ENCODE results near the gene TAF11L11.
"Not testable (repeated sequence)": the region's sequence is repeated elsewhere in the genome, so short reads cannot be mapped to it uniquely, and the experiment has no call there.

The TAF11L11 gene

DNA sequence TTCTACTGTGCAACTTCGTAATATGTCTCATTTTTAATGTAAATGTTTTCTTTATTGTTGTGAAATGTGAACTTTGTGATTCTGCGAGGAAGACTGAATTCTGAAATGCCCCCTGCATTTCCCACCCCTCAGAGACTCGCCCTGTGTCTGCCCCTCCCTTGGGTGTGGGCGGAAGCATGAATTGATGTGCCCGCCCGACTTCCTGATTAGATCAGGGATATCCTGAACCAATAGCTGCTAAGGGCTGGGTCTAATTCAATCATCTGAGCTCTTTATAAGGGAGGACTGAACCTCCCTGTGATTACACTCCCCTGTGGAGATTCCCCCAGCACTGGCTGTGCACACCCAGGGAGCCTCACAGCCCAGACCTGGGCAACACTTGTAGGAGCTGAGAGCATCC lies at the start of gene TAF11L11:
TAF11L11 (plus strand) TSS at position 304 of the 400 bp plus-strand sequence.
- DNase-seq (ENCODE audit: low read depth in 2 of 2, low spot score in 1 of 2): not testable (repeated sequence)

DNA sequence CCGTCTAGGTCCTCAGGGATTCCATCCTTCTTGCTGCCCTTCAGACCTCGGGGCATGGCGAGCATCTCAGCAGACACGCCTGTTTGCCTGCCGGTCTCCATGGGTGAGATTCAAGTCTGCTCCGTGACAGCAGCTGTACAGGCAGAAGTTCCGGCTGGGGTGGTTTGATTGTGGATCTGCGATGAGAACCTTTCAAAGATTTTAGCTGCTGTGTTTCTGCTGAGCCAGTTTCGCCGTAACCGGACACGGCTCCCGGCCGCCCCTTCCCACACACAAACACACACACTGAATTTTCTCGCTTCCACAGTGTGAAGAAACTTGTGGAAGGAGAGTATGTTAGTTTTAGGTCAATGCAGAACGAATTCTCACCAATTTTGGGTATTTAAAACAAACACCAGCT lies 18.3 kb upstream of the TAF11L11 start, which contains the start of gene TAF11L7:
TAF11L7 (minus strand) TSS at position 101 of the 400 bp plus-strand sequence.
- DNase-seq (ENCODE audit: low read depth in 2 of 2, low spot score in 1 of 2): not testable (repeated sequence)

DNA sequence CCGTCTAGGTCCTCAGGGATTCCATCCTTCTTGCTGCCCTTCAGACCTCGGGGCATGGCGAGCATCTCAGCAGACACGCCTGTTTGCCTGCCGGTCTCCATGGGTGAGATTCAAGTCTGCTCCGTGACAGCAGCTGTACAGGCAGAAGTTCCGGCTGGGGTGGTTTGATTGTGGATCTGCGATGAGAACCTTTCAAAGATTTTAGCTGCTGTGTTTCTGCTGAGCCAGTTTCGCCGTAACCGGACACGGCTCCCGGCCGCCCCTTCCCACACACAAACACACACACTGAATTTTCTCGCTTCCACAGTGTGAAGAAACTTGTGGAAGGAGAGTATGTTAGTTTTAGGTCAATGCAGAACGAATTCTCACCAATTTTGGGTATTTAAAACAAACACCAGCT lies 13.1 kb upstream of the TAF11L11 start, which contains the start of gene TAF11L8:
TAF11L8 (minus strand) TSS at position 101 of the 400 bp plus-strand sequence.
- not testable (repeated sequence) for DNase-seq (ENCODE audit: low read depth in 2 of 2, low spot score in 1 of 2)

DNA sequence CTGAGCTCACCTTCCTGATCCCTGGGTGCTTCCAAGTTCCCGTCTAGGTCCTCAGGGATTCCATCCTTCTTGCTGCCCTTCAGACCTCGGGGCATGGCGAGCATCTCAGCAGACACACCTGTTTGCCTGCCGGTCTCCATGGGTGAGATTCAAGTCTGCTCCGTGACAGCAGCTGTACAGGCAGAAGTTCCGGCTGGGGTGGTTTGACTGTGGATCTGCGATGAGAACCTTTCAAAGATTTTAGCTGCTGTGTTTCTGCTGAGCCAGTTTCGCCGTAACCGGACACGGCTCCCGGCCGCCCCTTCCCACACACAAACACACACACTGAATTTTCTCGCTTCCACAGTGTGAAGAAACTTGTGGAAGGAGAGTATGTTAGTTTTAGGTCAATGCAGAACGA lies 9.7 kb upstream of the TAF11L11 start, which contains the start of gene TAF11L9:
TAF11L9 (minus strand) TSS at position 140 of the 400 bp plus-strand sequence.
- DNase-seq (ENCODE audit: low read depth in 2 of 2, low spot score in 1 of 2): not testable (repeated sequence)

DNA sequence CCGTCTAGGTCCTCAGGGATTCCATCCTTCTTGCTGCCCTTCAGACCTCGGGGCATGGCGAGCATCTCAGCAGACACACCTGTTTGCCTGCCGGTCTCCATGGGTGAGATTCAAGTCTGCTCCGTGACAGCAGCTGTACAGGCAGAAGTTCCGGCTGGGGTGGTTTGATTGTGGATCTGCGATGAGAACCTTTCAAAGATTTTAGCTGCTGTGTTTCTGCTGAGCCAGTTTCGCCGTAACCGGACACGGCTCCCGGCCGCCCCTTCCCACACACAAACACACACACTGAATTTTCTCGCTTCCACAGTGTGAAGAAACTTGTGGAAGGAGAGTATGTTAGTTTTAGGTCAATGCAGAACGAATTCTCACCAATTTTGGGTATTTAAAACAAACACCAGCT lies 6.3 kb upstream of the TAF11L11 start, which contains the start of gene TAF11L10:
TAF11L10 (minus strand) TSS at position 101 of the 400 bp plus-strand sequence.
- DNase-seq (ENCODE audit: low read depth in 2 of 2, low spot score in 1 of 2): not testable (repeated sequence)

DNA sequence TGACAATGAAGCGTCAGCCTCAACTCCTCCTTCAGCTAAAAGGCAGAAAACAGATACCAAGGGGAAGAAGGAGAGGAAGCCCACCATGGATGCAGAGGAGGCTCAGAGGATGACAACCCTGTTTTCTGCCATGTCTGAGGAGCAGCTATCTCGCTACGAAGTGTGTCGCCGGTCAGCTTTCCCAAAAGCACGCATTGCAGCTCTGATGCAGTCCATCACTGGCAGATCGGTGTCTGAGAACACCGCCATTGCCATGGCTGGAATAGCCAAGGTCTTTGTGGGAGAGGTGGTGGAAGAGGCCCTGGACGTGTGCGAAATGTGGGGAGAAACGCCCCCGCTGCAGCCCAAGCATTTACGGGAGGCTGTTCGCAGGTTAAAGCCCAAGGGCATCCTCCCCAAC lies 968 bp downstream of the TAF11L11 start:
- no peak for DNase-seq (ENCODE audit: low read depth in 2 of 2, low spot score in 1 of 2)

DNA sequence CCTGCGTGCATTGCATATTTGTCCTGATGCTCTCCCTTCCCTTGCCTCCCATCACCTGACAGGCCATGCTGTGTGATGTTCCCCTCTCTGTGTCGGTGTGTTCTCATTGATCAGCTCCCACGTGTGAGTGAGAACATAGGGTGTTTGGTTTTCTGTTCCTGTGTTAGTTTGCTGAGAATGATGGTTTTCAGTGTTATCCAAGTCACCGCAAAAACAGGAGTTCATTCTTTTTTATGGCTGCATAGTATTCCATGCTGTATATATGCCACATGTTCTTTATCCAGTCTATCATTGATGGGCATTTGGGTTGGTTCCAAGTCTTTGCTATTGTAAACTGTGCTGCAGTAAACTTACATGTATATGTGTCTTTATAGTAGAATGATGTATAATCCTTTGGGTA lies 3.5 kb downstream of the TAF11L11 start:
- DNase-seq (ENCODE audit: low read depth in 2 of 2, low spot score in 1 of 2): not testable (repeated sequence)

DNA sequence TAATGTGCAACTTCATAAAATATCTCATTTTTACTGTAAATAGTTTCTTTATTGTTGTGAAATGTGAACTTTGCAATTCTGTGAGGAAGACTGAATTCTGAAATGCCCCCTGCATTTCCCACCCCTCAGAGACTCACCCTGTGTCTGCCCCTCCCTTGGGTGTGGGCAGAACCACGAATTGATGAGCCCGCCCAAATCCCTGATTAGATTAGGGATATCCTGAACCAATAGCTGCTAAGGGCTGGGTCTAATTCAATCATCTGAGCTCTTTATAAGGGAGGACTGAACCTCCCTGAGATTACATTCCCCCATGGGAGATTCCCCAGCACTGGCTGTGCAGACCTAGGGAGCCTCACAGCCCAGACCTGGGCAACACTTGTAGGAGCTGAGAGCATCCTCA lies 6.1 kb downstream of the TAF11L11 start, which contains the start of gene TAF11L12:
TAF11L12 (plus strand) TSS at position 301 of the 400 bp plus-strand sequence.
- DNase-seq (ENCODE audit: low read depth in 2 of 2, low spot score in 1 of 2): not testable (repeated sequence)

DNA sequence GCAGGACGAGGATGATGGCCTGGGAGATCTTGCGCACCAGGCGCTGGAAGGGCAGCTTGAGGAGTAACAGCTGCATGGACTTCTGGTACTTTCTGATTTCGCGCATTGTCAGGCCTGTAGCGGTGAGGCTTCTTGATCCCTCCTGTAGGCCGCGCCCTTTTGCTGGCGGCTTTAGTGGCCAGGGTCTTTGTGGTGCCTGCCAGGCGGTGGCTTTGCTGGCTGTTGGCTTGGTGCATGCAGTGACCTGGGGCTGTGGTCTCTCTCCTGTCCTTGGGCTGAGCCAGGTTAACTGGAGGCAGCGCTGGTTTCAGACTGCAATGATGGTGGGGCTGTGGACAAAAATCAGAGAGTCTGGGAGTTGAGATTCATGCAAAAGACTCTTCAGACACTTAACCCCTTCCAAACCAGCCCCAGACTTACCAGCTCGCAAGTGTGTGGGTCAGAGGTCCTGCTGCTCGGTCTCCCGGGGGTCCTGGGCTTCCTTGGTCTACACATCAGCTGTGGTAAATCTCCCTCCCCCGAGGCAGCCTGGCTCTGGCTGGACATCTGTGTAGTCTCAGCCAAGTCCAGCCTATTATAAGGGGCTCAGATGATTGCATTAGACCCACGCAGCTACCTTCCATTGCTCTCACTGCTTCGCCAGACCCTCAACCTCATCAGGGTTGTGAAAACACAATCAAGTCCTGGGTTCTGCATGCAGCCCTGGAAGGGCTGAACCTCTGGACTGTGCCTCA lies 11.1 kb downstream of the TAF11L11 start:
- DNase-seq (ENCODE audit: low read depth in 2 of 2, low spot score in 1 of 2): no peak

DNA sequence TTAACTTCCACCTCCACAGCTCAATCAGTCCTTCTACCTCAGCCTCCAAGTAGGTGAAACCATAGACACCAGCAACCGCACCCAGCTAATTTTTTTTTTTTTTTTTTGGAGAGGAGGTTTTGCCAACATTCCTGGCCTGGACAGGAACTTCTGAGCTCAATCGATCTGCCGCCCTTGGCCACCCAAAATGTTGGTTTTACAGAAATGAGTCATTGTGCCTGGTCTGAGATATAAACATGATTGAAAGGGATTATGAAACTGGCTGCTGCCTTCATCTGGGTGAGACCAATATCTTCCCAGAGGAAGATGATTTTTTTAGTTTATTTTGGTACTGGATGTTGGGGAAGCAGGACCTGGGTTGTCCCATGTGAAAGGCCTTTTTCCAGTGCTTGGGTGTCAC lies 15.4 kb downstream of the TAF11L11 start:
- DNase-seq (ENCODE audit: low read depth in 2 of 2, low spot score in 1 of 2): no peak

DNA sequence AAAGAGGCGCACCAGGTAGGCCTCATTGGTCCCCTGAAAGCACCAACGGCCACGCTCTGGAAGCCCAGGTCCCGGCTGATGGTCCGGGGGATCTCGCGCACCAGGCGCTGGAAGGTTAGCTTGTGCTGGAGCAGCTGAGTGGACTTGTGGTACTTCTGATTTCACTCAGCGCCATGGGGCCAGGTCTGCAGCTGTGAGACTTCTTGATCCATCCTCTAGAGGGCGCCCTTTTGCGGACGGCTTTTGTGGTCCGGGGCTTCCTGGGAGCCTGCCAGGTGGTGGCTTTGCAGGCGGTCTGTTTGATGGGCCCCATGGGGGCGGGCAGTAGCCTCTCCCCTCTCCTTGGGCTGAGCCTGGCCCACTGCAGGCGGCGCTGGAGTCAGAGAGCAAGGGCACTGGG lies 16.6 kb downstream of the TAF11L11 start:
- DNase-seq (ENCODE audit: low read depth in 2 of 2, low spot score in 1 of 2): no peak

DNA sequence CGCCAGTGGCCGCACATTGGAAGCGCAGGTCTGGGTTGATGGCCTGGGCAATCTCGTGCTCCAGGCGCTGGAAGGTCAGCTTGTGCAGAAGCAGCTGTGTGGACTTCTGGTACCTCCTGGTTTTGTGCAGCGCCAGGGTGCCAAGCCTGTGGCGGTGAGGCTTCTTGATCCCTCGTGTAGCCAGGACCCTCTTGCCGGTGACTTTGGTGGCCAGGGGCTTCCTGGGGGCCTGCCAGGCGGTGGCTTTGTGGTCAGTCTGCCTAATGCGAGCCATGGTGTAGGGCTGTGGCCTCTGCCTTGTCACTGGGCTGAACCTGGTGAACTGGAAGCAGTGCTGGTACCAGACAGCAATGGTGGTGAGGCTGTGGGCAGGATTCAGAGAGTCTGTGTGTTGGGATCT lies 21.7 kb downstream of the TAF11L11 start:
- DNase-seq (ENCODE audit: low read depth in 2 of 2, low spot score in 1 of 2): no peak

DNA sequence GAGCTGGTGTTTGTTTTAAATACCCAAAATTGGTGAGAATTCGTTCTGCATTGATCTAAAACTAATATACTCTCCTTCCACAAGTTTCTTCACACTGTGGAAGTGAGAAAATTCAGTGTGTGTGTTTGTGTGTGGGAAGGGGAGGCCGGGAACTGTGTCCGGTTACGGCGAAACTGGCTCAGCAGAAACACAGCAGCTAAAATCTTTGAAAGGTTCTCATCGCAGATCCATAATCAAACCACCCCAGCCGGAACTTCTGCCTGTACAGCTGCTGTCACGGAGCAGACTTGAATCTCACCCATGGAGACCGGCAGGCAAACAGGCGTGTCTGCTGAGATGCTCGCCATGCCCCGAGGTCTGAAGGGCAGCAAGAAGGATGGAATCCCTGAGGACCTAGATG lies 27.8 kb downstream of the TAF11L11 start, which contains the start of gene TAF11L13:
TAF11L13 (plus strand) TSS at position 301 of the 400 bp plus-strand sequence.
- DNase-seq (ENCODE audit: low read depth in 2 of 2, low spot score in 1 of 2): not testable (repeated sequence)

DNA sequence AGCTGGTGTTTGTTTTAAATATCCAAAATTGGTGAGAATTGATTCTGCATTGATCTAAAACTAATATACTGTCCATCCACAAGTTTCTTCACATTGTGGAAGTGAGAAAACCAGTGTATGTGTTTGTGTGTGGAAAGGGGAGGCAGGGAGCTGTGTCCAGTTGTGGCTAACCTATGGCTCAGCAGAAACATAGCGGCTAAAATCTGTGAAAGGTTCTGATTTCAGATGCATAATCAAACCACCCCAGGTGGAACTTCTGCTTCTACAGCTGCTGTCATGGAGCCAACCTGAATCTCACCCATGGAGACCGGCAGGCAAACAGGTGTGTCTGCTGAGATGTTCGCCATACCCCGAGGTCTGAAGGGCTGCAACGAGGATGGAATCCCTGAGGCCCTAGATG lies 30.2 kb downstream of the TAF11L11 start, which contains the start of gene TAF11L14:
TAF11L14 (plus strand) TSS at position 301 of the 400 bp plus-strand sequence.
- DNase-seq (ENCODE audit: low read depth in 2 of 2, low spot score in 1 of 2): no peak

DNA sequence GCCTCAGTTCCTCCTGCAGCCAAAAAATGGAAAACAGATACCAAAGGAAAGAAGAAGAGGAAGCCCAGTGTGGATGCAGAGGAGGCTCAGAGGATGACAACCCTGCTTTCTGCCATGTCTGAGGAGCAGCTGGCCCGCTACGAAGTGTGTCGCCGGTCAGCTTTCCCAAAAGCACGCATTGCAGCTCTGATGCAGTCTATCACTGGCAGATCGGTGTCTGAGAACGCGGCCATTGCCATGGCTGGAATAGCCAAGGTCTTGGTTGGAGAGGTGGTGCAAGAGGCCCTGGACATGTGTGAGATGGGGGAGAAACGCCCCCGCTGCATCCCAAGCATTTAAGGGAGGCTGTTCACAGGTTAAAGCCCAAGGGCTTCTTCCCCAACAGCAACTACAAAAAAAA lies 45.2 kb downstream of the TAF11L11 start:
- DNase-seq (ENCODE audit: low read depth in 2 of 2, low spot score in 1 of 2): not testable (repeated sequence)

DNA sequence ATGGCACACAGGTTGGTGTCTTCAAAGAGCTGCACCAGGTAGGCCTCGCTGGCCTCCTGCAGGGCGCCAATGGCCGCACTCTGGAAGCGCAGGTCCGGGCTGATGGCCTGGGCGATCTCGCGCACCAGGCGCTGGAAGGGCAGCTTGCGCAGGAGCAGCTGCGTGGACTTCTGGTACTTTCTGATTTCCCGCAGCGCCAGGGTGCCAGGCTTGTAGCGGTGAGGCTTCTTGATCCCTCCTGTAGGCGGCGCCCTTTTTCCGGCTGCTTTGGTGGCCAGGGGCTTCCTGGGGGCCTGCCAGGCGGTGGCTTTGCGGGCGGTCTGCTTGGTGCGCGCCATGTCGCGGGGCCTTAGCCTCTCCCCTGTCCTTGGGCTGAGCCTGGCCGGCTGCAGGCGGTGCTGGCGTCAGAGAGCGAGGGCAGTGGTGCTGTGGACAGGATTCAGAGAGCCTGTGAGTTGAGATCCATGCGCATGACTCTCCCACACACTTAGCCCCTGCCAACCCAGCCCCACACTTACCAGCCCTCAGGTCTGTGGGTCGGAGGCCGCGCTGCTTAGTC lies 51.3 kb downstream of the TAF11L11 start:
- DNase-seq (ENCODE audit: low read depth in 2 of 2, low spot score in 1 of 2): not testable (repeated sequence)
